GM23248 (cell line): ENCODE results near the gene ACADM. TPM values are rescaled to one million over a fixed set of nuclear protein-coding genes. Genes with fewer than 3 reads are reported as not detected.
A peak's percentile ranks its signal among the peaks of the same experiment; 100 is the strongest.

Experiments
- DNase-seq: peaks from one replicate; pipeline ENCODE4 v3.0.0-alpha.2; 2015
- H2AFZ ChIP-seq: fragments of 200-600 bp; sonication (generic); 2 replicates; pipeline ENCODE4 v1.6.1; 2016; ENCODE audit warnings: antibody characterized with exemption
- H3F3A ChIP-seq: fragments of 200-600 bp; sonication (generic); 2 replicates; pipeline ENCODE4 v1.6.1; 2016; ENCODE audit warnings: mild to moderate bottlenecking, antibody characterized with exemption, mixed run types; ENCODE audit not compliant: insufficient read depth
- H3K27ac ChIP-seq: fragments of 200-600 bp; sonication (generic); 2 replicates; pipeline ENCODE4 v1.5.1; 2016; ENCODE audit warnings: mild to moderate bottlenecking
- H3K27me3 ChIP-seq: fragments of 200-600 bp; sonication (generic); replicated peaks from 2 replicates; pipeline ENCODE4 v1.6.1; 2016; ENCODE audit warnings: mild to moderate bottlenecking; ENCODE audit not compliant: insufficient read depth
- H3K36me3 ChIP-seq: fragments of 200-600 bp; sonication (generic); 2 replicates; pipeline ENCODE4 v1.6.1; 2016; ENCODE audit warnings: low read depth, mild to moderate bottlenecking
- H3K4me1 ChIP-seq: fragments of 200-600 bp; sonication (generic); 2 replicates; pipeline ENCODE4 v1.6.1; 2016; ENCODE audit warnings: mild to moderate bottlenecking; ENCODE audit not compliant: insufficient read depth
- H3K4me2 ChIP-seq: fragments of 200-600 bp; sonication (generic); one replicate; pipeline ENCODE4 v1.6.1; 2016; ENCODE audit warnings: mild to moderate bottlenecking; ENCODE audit not compliant: unreplicated experiment
- H3K4me3 ChIP-seq: fragments of 200-600 bp; sonication (generic); 2 replicates; pipeline ENCODE4 v1.5.1; 2016; ENCODE audit warnings: mild to moderate bottlenecking
- H3K79me2 ChIP-seq: fragments of 200-600 bp; sonication (generic); 2 replicates; pipeline ENCODE4 v1.6.1; 2016; ENCODE audit warnings: mild to moderate bottlenecking; ENCODE audit not compliant: insufficient read depth
- H3K9ac ChIP-seq: fragments of 200-600 bp; sonication (generic); 2 replicates; pipeline ENCODE4 v1.6.1; 2016; ENCODE audit warnings: mild to moderate bottlenecking
- H3K9me2 ChIP-seq: fragments of 200-600 bp; sonication (generic); 2 replicates; pipeline ENCODE4 v1.6.1; 2016; ENCODE audit warnings: mixed run types, mild to moderate bottlenecking, moderate library complexity; ENCODE audit not compliant: insufficient read depth
- H3K9me3 ChIP-seq: fragments of 200-600 bp; sonication (generic); one replicate; pipeline ENCODE4 v1.6.1; 2017; ENCODE audit warnings: low read depth
- H4K20me1 ChIP-seq: fragments of 200-600 bp; sonication (generic); 2 replicates; pipeline ENCODE4 v1.6.0; 2016; ENCODE audit not compliant: insufficient read depth
- EZH2 ChIP-seq: fragments of 200-600 bp; sonication (generic); IDR thresholded peaks from 2 replicates; pipeline ENCODE4 v1.6.1; 2018; ENCODE audit warnings: antibody characterized with exemption, mild to moderate bottlenecking; ENCODE audit not compliant: insufficient read depth, poor library complexity, severe bottlenecking
- EZH2phosphoT487 ChIP-seq: fragments of 200-600 bp; sonication (generic); IDR thresholded peaks from 2 replicates; pipeline ENCODE4 v1.6.1; 2018; ENCODE audit warnings: antibody characterized with exemption, moderate library complexity, mild to moderate bottlenecking, low read depth; ENCODE audit not compliant: insufficient read depth
- WGBS, 2 experiments: methylation state at CpG; one replicate each; pipeline ENCODE4 v1.1.6; 2015 to 2017; ENCODE audit warnings: low lambda C conversion rate in 2 of 2, low coverage in 1 of 2; ENCODE audit errors: missing lambda C conversion rate in 2 of 2; 5-methylcytosine and 5-hydroxymethylcytosine counted together
- in situ Hi-C: fragments of 300-500 bp; cut with MboI; formaldehyde crosslinking; loops from 2 replicates; pipeline ENCODE4 v1.15.0; 2020
- polyA plus RNA-seq: library from polyadenylated mRNA; unstranded; fragments of >200 nt; fragmentation: Nextera tagmentation; extraction: Ambion mirVana; gene quantifications from 2 replicates; pipeline ENCODE4 v1.2.1, GENCODE V29; 2016
- total RNA-seq: library from RNA; depleted of rRNA; stranded (reverse); fragments of >200 nt; shearing (Covaris generic); gene quantifications from 2 replicates; pipeline ENCODE4 v1.2.3, GENCODE V29; 2014

ACADM gene
- total and polyA plus RNA-seq, 2 experiments from 2014 or later: 32.6 to 37.5 TPM

- WGBS, 2 experiments: 28 to 36% methylated on average over 3 of the region's 3 CpGs
- in situ Hi-C loops: no loop called here
Observed at GRCh38 chr1:75696000-75696399, 28.5 kb upstream of the ACADM start.

DNA sequence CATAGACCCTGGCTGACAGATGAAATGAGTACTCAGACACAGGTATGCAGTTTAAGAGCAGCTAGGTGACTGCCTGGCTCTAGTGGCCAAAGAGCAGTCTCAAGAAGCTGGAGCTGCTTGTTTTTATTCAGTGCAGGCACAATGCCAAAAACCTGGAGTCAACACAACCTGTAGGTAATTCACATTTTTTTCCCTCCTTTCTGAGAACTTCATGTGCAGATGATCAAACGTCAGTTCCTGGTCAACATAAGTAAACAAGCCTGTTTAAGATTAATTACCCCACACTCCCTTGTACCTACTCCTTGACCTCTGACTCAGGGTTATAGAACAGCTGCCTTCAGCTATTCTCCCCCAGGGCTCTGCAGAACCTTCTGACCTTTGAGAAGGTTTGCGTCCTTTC is 17.3 kb upstream of the ACADM start:
- no peak for TF ChIP-seq EZH2phosphoT487
- no peak for TF ChIP-seq EZH2
- Histone ChIP-seq H3F3A (no peaks in the 10 kb centered on the region), H3K36me3 (no peaks in the 10 kb centered on the region), H3K27me3 (no peaks in the 10 kb centered on the region), H3K9me2 (0 out of 2 replicates have a peak, but pooled peaks cover 4% of the 10 kb centered on the region), H3K9me3 (no peaks in the 10 kb centered on the region), H3K27ac (no peak overlapping the region), H3K4me2 (no peak overlapping the region), H2AFZ (no peak overlapping the region), H3K4me3 (no peak overlapping the region), H3K4me1 (no peaks in the 10 kb centered on the region), H3K9ac (no peak overlapping the region), H4K20me1 (no peaks in the 10 kb centered on the region), H3K79me2 (no peaks in the 10 kb centered on the region)
- DNase-seq: no peak
- in situ Hi-C loops: no loop called here
- WGBS, 2 experiments: 7 to 8% methylated on average over 2 of the region's 2 CpGs

More at GRCh38 chr1:75696000-75696399, 28.5 kb upstream of the ACADM start:
- Histone ChIP-seq H3K36me3 (no peaks in the 10 kb centered on the region), H3K27ac (no peak overlapping the region), H3F3A (no peaks in the 10 kb centered on the region), H3K9me2 (no peaks in the 10 kb centered on the region), H3K4me3 (no peak overlapping the region), H3K79me2 (no peaks in the 10 kb centered on the region), H3K9me3 (no peaks in the 10 kb centered on the region), H3K9ac (no peak overlapping the region), H2AFZ (no peak overlapping the region), H3K4me1 (no peaks in the 10 kb centered on the region), H3K4me2 (no peak overlapping the region), H4K20me1 (no peaks in the 10 kb centered on the region), H3K27me3 (no peaks in the 10 kb centered on the region)
- DNase-seq: no peak
- TF ChIP-seq EZH2phosphoT487 (no peak), EZH2 (no peak)

- Histone ChIP-seq H3K27ac (no peak overlapping the region), H3K79me2 (no peaks in the 10 kb centered on the region), H4K20me1 (no peaks in the 10 kb centered on the region), H3K36me3 (no peaks in the 10 kb centered on the region), H3F3A (no peaks in the 10 kb centered on the region), H2AFZ (no peak overlapping the region), H3K9ac (no peak overlapping the region), H3K4me1 (no peaks in the 10 kb centered on the region), H3K27me3 (no peaks in the 10 kb centered on the region), H3K4me2 (no peak overlapping the region), H3K4me3 (no peak overlapping the region), H3K9me3 (no peaks in the 10 kb centered on the region), H3K9me2 (0 out of 2 replicates have a peak, but pooled peaks cover 4% of the 10 kb centered on the region)
- TF ChIP-seq EZH2phosphoT487 (no peak), EZH2 (no peak)
- in situ Hi-C loops: no loop called here
- WGBS, 2 experiments: 34 to 51% methylated on average over 2 of the region's 2 CpGs
- peak; percentile 26 for DNase-seq
Observed at GRCh38 chr1:75708910-75709309, 15.6 kb upstream of the ACADM start.

- no peak for DNase-seq
- no peak overlapping the region for H2AFZ ChIP-seq
- no peaks in the 10 kb centered on the region for H3K4me1 ChIP-seq
- H3K9me2 ChIP-seq: 0 out of 2 replicates have a peak, but pooled peaks cover 4% of the 10 kb centered on the region
- H3K4me3 ChIP-seq: no peak overlapping the region
- H4K20me1 ChIP-seq: no peaks in the 10 kb centered on the region
- TF ChIP-seq EZH2: no peak
- TF ChIP-seq EZH2phosphoT487: no peak
- no peaks in the 10 kb centered on the region for H3F3A ChIP-seq
- H3K9me3 ChIP-seq: no peaks in the 10 kb centered on the region
- H3K4me2 ChIP-seq: no peak overlapping the region
- in situ Hi-C loops: no loop called here
- no peak overlapping the region for H3K27ac ChIP-seq
- no peaks in the 10 kb centered on the region for H3K36me3 ChIP-seq
- H3K9ac ChIP-seq: no peak overlapping the region
- H3K79me2 ChIP-seq: no peaks in the 10 kb centered on the region
- H3K27me3 ChIP-seq: no peaks in the 10 kb centered on the region
Observed at GRCh38 chr1:75710832-75711231, 13.7 kb upstream of the ACADM start.

DNA sequence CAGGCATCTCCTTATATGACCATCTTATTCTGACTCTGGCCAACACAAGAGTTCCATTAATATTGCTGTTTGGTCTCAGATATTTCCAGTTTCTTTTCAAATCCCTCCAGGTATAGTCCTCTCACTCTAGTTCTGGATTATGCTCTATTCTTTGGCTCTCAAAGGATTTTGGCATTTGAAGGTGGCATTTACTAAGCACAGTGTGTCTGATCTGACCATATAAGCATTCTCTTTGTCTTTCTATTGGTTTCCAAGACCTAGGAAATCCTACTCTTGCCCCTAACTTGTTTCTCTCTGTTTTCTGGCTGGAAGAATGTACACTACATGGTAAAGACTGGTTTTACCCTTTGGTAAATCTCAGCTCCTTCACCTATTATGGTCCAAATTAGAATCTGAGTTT is 12.7 kb upstream of the ACADM start:
- Histone ChIP-seq H3K9me2 (0 out of 2 replicates have a peak, but pooled peaks cover 4% of the 10 kb centered on the region), H2AFZ (no peak overlapping the region), H3K79me2 (no peaks in the 10 kb centered on the region), H3K9ac (no peak overlapping the region), H3K36me3 (no peaks in the 10 kb centered on the region), H3F3A (no peaks in the 10 kb centered on the region), H3K4me1 (no peaks in the 10 kb centered on the region), H3K4me2 (no peak overlapping the region), H3K4me3 (no peak overlapping the region), H3K27me3 (no peaks in the 10 kb centered on the region), H4K20me1 (no peaks in the 10 kb centered on the region), H3K27ac (no peak overlapping the region), H3K9me3 (no peaks in the 10 kb centered on the region)
- in situ Hi-C loops: no loop called here
- TF ChIP-seq EZH2phosphoT487: no peak
- TF ChIP-seq EZH2: no peak
- no peak for DNase-seq
